ENCODE data around the gene PJA1.
A peak's percentile ranks its signal among the peaks of the same experiment; 100 is the strongest.

Gene PJA1, protein sequence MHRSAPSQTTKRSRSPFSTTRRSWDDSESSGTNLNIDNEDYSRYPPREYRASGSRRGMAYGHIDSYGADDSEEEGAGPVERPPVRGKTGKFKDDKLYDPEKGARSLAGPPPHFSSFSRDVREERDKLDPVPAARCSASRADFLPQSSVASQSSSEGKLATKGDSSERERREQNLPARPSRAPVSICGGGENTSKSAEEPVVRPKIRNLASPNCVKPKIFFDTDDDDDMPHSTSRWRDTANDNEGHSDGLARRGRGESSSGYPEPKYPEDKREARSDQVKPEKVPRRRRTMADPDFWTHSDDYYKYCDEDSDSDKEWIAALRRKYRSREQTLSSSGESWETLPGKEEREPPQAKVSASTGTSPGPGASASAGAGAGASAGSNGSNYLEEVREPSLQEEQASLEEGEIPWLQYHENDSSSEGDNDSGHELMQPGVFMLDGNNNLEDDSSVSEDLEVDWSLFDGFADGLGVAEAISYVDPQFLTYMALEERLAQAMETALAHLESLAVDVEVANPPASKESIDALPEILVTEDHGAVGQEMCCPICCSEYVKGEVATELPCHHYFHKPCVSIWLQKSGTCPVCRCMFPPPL

DNA sequence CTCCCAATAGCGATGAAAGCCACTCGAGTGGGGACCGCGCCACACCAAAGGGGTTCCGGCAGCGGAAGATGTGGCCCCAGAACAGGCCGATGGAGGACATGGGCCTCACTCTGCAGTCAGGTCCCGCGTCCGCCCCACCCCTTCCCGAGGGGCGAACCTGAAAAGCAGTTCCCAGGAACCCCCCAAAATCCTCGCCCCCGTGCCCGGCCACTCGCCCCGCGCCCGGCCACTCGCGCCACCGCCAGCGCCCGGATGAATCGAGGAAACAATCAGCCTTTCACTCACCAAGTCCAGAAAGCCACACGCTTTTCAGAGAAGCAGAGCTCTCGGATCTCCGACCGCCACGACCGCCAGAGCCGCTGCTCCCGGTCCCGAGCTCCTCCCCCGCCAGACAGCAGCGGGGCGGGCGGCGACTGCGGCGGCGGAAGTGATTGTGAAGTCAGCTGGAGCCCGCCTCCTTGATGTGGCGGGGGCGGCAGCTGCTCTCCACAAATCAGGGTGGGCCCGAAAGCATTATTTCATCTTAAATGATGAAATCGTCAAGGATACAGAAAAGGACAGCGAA is at the start of gene PJA1:
TSS of gene PJA1 (minus strand) at position 367 of the 565 bp plus-strand sequence. CDS start 2,380 bp downstream, outside the sequence.
- POLR2A ChIA-PET (ENCODE audit: low non-redundant PET): no interaction called here
- peak; percentile 57 for DNase-seq (ENCODE audit: low spot score)
- CTCF ChIA-PET: no interaction called here
- peak within 1 kb of the TSS; percentile 73 for H3K27ac ChIP-seq
- TF ChIP-seq, protein P1, sequence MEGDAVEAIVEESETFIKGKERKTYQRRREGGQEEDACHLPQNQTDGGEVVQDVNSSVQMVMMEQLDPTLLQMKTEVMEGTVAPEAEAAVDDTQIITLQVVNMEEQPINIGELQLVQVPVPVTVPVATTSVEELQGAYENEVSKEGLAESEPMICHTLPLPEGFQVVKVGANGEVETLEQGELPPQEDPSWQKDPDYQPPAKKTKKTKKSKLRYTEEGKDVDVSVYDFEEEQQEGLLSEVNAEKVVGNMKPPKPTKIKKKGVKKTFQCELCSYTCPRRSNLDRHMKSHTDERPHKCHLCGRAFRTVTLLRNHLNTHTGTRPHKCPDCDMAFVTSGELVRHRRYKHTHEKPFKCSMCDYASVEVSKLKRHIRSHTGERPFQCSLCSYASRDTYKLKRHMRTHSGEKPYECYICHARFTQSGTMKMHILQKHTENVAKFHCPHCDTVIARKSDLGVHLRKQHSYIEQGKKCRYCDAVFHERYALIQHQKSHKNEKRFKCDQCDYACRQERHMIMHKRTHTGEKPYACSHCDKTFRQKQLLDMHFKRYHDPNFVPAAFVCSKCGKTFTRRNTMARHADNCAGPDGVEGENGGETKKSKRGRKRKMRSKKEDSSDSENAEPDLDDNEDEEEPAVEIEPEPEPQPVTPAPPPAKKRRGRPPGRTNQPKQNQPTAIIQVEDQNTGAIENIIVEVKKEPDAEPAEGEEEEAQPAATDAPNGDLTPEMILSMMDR (conservative IDR thresholded peaks at IDR 0.05; ENCODE audit: low read depth): no peak

DNA sequence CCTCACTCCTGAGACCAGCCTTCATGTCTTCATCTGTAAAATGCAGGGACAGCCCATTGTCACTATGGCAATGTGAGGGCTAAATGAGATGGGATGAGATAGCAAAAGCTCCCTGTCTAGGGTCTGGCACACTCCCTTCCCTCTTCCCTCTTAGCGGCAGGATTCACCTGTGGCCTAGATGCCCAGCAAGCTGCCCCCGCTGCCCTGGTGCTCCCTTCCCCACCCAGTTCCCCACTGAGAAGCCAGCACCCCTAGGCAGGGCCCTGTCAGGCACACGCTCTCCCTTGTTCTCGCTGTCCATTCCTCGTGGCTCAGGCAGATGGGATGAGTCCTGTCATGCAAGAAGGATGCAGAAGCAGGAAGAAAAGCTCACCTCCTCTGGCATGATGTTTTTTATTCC is 49.2 kb upstream of the PJA1 start:
- CTCF ChIA-PET: interaction anchor here (0.8 to 1.4 kb wide), 2 partner anchors 387 to 392 kb away, joined by 3 read pairs; no protein-coding TSS in a partner anchor
- TF ChIP-seq, protein P1 (conservative IDR thresholded peaks at IDR 0.05; ENCODE audit: low read depth): no peak
- no peak overlapping the region for H3K27ac ChIP-seq
- no peak for DNase-seq (ENCODE audit: low spot score)
- POLR2A ChIA-PET (ENCODE audit: low non-redundant PET): no interaction called here

DNA sequence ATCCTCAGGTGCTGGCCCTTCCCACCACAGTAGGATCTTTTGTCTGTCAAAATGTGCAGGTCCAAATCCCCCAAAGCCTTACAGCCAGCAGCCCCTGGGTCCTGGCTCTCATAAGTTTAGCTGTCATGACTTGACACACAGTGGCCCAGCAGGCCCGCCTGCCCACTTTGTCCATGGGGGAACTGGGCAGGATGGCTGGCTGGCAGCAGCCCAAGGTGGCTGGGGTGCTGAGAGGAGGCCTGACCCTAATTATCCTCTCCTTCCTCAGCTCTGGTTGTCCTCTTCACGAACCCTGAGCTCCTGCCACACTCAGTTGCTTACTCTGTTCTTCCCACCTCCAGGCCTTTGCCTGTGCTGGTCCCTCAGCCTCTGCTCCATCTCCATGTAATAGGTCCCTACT is 46.4 kb upstream of the PJA1 start:
- POLR2A ChIA-PET (ENCODE audit: low non-redundant PET): no interaction called here
- TF ChIP-seq, protein P1 (conservative IDR thresholded peaks at IDR 0.05; ENCODE audit: low read depth): no peak

DNA sequence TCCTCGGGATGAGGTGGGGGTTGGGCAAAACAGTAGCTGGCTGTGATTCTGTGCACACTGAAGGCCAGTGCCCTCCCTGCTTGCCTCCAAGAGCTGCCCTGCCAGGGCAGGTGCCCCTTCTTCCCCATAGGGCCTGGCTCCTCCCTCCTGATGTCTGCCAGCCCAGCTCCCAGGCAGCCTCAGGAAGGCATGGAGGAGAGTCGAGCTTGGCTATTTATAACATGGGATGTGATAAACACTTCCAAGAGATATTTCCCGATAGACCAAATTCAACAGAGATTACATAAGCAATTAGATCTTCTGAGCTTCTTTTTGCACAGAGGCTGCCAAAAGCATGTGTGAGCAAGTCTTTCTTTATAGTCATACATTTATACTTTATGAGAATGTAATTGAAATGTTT is 45.3 kb upstream of the PJA1 start:
- H3K27ac ChIP-seq: peak overlapping the region; percentile 43
- ChIA-PET POLR2A (ENCODE audit: low non-redundant PET) (no interaction called here), CTCF (no interaction called here)
- DNase-seq (ENCODE audit: low spot score): no peak
- TF ChIP-seq, protein P1 (conservative IDR thresholded peaks at IDR 0.05; ENCODE audit: low read depth): no peak

More for the DNA sequence above, 46.4 kb upstream of the PJA1 start:
- DNase-seq (ENCODE audit: low spot score): no peak
- CTCF ChIA-PET: interaction anchor here (0.7 kb wide), 1 partner anchor 175 kb away, joined by 3 read pairs; no protein-coding TSS in a partner anchor
- H3K27ac ChIP-seq: no peak overlapping the region

DNA sequence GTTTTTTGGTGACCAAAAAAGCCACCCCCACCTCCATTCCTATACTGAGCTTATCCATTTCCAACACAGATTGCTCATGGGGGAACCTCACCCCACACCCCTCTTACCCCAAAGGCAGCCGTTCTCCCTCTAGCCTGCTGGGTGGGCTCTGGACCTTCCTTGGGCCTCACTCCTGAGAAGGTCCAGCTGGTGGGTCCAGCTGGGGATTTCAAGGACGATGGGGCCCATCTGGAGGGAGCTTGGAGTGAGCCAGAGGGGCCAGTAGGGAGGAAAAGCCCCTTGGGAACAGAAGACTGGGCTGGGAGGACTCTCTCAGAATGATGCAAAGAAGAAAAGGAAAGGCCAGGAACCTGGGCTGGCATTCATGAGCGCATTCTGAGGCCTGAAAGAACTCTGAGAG is 42.0 kb upstream of the PJA1 start:
- POLR2A ChIA-PET (ENCODE audit: low non-redundant PET): no interaction called here

DNA sequence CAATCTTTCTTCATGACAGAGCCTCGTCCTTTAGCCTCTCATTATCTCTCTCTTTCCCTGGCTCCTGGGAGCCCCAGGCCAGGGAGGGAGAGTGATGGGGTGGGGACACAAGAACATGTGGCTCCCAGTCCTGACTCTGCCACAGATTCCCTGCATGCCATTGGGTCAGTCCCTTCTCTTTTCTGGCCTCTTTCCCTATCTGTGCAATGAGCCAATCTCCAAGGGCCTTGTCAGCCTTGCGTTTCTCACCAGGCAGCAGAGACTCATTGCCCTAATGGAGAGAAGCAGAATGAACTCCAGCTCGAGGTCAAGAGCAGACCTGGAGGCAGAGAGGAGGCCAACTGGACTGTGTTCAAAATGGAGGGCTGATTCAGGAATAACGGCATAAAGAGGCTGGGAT is 38.4 kb upstream of the PJA1 start:
- TF ChIP-seq, protein P1 (conservative IDR thresholded peaks at IDR 0.05; ENCODE audit: low read depth): no peak
- ChIA-PET POLR2A (ENCODE audit: low non-redundant PET) (no interaction called here), CTCF (no interaction called here)
- no peak for DNase-seq (ENCODE audit: low spot score)
- H3K27ac ChIP-seq: no peak overlapping the region

More for the DNA sequence above, 42.0 kb upstream of the PJA1 start:
- DNase-seq (ENCODE audit: low spot score): no peak
- no peak overlapping the region for H3K27ac ChIP-seq
- TF ChIP-seq, protein P1 (conservative IDR thresholded peaks at IDR 0.05; ENCODE audit: low read depth): no peak
- CTCF ChIA-PET: interaction anchor here (0.6 kb wide), 1 partner anchor 231 kb away, joined by 3 read pairs; no protein-coding TSS in a partner anchor
